Measurements from ENCODE around the gene CACTIN. TPM values are rescaled to one million over a fixed set of nuclear protein-coding genes. Genes with fewer than 3 reads are reported as not detected.

The CACTIN gene
- total RNA-seq, 3 donors from 2014 or later = 22.4 to 26.8 (median 22.6) TPM

DNA sequence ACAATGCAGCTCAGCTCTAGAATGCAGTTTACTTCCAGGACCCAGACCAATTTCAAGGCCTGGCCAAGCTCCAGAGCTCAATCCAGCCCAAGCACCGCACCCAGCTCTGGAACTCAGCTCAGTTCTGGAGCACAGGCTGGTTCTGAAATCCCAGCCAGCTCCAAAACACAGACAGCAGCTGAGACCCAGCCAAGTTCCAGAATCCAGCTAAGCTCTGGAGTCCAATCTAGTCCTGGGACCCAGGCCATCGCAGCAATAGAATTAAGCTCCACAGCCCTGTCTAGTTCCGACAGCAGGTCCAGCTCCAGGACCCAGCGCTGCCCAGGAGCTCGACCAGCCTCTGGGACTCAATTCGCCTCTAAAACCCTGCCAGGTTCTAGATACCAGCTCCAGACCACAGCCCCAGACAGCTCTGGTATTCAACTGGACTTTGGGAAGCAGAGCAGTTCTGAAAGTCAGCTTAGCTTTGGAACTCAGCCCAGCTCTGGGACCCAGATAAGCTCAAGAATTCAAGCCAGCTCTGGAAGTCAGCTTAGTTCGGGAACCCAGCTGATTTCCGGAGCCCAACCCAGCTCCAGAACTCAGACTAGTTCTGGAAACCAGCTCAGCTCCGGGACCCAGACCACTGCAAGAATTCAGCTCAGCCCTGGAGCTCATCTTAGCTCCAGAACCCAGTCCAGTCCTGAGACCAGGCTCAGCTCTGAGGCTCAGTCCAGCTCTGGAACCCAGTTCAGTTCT lies 34.5 kb downstream of the CACTIN start:
- no peak for TF ChIP-seq CTCF (IDR thresholded peaks at IDR 0.05)
- Histone ChIP-seq H3K4me3 (no peak overlapping the region), H3K4me1 (ENCODE audit: low read depth) (no peaks in the 10 kb centered on the region), H3K9me3 (no peaks in the 10 kb centered on the region), H3K36me3 (ENCODE audit: low read depth) (no peaks in the 10 kb centered on the region)
- ATAC-seq = no peak
- no peak for DNase-seq
- intact Hi-C loops (cut with DNase I, micrococcal nuclease) = no loop called here

DNA sequence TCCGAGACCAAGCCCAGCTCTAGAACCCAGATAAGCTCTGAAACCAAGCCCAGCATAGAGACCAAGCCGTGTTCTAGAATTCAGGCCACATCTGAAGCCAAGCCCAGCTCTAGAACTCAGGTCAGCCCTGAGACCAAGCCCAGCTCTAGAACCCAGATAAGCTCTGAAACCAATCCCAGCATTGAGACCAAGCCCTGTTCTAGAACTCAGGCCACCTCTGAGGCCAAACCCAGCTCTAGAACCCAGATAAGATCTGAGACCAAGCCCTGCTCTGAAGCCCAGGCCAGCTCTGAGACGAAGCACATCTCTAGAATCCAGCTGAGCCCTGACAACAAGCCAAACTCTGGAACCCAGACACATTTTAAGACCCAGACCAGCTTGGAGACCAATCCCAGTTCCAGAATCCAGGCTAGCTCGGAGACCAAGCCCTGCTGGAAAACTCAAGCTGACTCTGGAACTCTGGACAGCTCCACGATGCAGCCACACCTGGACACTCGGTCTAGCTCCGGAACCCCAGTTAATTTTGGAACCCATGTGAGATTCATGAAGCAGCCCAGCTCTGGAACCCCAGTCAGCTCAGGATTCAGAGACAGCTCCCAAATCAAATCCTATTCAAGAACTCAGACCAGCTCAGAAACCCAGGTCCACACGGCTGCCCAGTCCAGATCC lies 35.5 kb downstream of the CACTIN start:
- H3K4me3 ChIP-seq = no peak overlapping the region
- ATAC-seq (no peak), DNase-seq (no peak)
- H3K36me3 ChIP-seq (ENCODE audit: low read depth) = no peaks in the 10 kb centered on the region
- H3K4me1 ChIP-seq (ENCODE audit: low read depth) = no peaks in the 10 kb centered on the region
- TF ChIP-seq CTCF (IDR thresholded peaks at IDR 0.05) = no peak
- H3K9me3 ChIP-seq = no peaks in the 10 kb centered on the region
- intact Hi-C loops (cut with DNase I, micrococcal nuclease) = no loop called here

GRCh38 chr19:3589949-3590348 lies 36.6 kb downstream of the CACTIN start:
- no peaks in the 10 kb centered on the region for H3K9me3 ChIP-seq
- H3K4me3 ChIP-seq = no peak overlapping the region
- no peaks in the 10 kb centered on the region for H3K4me1 ChIP-seq (ENCODE audit: low read depth)
- TF ChIP-seq CTCF (IDR thresholded peaks at IDR 0.05) = no peak
- H3K36me3 ChIP-seq (ENCODE audit: low read depth) = no peaks in the 10 kb centered on the region
- ATAC-seq (no peak), DNase-seq (no peak)
- intact Hi-C loops (cut with DNase I, micrococcal nuclease) = no loop called here

DNA sequence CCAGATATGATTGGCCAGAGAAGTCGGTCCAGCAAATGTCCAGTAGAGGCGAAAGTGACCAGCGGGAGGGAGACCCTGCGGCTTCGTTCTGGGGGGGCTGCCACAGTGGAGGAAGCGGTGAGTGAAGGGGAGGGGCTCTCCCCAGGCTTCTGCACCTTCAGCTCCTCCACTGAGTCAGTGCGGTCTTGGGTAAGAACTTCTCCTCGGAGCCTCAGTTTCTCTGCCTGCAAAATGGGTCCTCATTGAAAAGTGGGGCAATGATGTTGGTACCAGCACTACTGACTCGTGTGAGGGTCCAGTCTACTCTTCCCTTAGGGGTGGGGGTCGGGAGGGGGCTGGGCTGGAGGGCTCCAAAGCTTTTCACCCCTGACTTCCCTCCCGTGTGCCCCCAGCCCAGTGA lies 37.2 kb downstream of the CACTIN start:
- H3K4me1 ChIP-seq (ENCODE audit: low read depth) = no peaks in the 10 kb centered on the region
- ATAC-seq (no peak), DNase-seq (no peak)
- no peaks in the 10 kb centered on the region for H3K9me3 ChIP-seq
- H3K36me3 ChIP-seq (ENCODE audit: low read depth) = no peaks in the 10 kb centered on the region
- H3K4me3 ChIP-seq = no peak overlapping the region
- intact Hi-C loops (cut with DNase I, micrococcal nuclease) = no loop called here
- TF ChIP-seq CTCF (IDR thresholded peaks at IDR 0.05) = no peak

GRCh38 chr19:3586707-3587346 lies 39.8 kb downstream of the CACTIN start:
- H3K9me3 ChIP-seq = no peaks in the 10 kb centered on the region
- no peaks in the 10 kb centered on the region for H3K36me3 ChIP-seq (ENCODE audit: low read depth)
- no peak for TF ChIP-seq CTCF (IDR thresholded peaks at IDR 0.05)
- no peak for DNase-seq
- no peaks in the 10 kb centered on the region for H3K4me1 ChIP-seq (ENCODE audit: low read depth)
- ATAC-seq = no peak
- no peak overlapping the region for H3K4me3 ChIP-seq
- intact Hi-C loops (cut with DNase I, micrococcal nuclease) = no loop called here

Measured in mucosa of descending colon (tissue), 3 donors.